GM12873 (cell line): ENCODE measurements around the gene SUN1.

Source experiments
- CTCF ChIP-seq: IDR thresholded peaks from 2 replicates; pipeline ENCODE4 v1.5.1; 2012; ENCODE audit warnings: low read depth, mild to moderate bottlenecking, moderate library complexity, low read length, control low read depth; ENCODE audit not compliant: insufficient read depth; ENCODE audit errors: missing control alignments

The SUN1 gene

GRCh38 chr7:918118-918425, 85.8 kb downstream of the SUN1 start:
- no peak for TF ChIP-seq CTCF

DNA sequence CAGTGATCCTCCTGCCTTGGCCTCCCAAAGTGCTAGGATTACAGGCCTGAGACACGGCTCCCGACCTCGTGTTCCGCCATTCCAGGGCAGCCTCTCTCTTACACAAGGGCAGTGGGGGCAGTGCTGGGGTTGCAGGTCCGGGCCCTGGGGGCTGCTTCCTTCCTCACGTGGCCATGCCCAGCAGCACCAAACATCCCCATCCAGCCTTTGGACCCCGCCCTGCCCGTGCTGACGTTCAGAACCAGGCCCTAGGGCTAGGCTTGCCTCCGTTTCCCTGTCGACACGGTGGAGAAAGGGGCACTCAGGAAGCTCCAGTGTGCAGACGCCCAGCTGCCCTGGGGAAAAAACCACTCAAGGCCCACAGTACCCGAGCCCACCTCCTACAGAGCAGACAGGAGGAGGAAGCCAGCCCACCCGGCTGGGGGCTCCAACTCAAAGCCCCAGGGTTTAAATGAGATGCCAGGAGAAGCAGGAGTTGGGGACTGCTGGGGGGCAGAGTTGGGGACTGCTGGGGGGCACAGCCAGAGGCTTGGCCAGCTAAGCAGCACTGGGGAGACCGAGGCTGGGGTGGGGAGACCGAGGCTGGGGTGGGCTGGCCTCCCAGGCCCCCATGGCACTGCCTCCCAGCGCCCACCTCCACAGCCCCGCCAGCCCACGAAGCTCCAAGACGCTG, 86.3 kb downstream of the SUN1 start:
- TF ChIP-seq CTCF, result no peak

DNA sequence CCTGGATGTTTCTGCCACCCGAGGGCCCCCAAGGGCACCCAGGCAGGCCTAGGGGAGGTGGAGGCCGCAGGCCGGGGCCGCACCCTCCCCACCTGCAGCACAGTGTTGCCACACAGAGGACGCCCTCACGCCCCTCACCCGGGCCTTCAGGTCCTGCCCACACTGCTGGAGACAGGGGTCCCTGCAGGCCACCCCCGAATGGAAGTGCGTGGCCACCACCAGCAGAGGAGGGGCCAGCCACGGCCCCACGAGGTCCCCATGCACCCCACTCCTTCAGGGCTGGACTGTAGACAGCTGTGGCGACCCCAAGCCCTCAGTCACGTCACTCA, 86.8 kb downstream of the SUN1 start:
- no peak for TF ChIP-seq CTCF

- TF ChIP-seq CTCF, result no peak
These were observed 87.7 kb downstream of the SUN1 start for GRCh38 chr7:919924-920341.

GRCh38 chr7:920351-921070, 88.2 kb downstream of the SUN1 start:
- TF ChIP-seq CTCF, result no peak

DNA sequence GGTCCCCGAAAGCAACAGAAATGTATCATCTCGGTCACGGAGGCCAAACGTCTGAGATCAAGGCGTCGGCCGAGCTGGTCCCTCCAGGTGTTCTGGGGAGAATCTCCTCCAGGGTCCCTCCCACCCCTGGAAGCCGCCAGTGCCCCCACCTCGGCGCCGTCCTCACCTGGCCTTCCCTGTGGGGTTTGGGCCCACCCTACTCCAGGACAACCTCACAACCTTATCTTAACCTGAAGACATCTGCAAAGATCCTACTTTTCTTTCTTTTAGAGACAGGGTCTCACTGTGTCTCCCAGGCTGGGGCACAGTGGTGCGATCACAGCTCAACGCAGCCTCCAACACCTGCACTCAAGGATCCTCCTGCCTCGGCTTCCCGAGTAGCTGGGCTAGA, 88.8 kb downstream of the SUN1 start:
- TF ChIP-seq CTCF, result no peak

GRCh38 chr7:921581-922333, 89.5 kb downstream of the SUN1 start:
- no peak for TF ChIP-seq CTCF
